ENCODE measurements around the gene PCCB. TPM values are rescaled to one million over a fixed set of nuclear protein-coding genes. Genes with fewer than 3 reads are reported as not detected.
A peak's percentile ranks its signal among the peaks of the same experiment; 100 is the strongest.
"Not testable (repeated sequence)": the region's sequence is repeated elsewhere in the genome, so short reads cannot be mapped to it uniquely, and the experiment has no call there.

The PCCB gene
- 41.4 and 41.7 TPM in 2 replicates for total RNA-seq

DNA sequence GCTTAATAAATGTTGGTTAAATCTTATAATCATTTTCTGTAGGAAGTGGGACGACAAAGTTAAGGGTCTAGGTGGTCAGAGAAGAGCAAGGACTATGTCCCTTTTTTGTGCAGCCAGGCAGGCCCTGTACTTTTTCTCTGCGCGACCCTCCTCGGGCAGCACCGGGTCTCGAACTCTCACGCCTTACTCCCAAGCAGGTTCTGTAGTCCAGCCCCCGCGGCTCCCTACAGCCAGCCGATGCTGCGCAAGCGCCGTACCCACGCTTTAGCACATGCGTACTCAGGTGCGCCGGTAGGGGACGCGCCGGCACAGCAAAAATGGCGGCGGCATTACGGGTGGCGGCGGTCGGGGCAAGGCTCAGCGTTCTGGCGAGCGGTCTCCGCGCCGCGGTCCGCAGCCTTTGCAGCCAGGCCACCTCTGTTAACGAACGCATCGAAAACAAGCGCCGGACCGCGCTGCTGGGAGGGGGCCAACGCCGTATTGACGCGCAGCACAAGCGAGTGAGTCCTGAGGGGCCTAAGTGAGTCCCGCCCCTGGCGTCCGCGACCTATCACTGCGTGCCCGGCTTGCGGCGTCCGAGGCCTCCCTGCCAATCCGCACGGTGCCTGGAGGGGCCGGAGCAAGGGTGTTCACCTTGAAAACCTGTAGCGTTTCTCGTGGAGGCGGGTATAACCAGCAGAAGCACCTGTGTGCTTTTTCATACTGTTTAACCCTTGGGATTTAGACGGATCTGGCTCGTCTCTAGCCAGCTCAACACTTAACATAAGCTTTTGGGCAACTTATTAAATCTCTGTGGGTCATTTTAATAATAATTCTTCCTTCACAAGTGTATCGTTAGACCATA lies at the start of gene PCCB:
Gene PCCB, plus strand, starts transcription at position 282 of the 844 bp plus-strand sequence. Its CDS starts 36 bp downstream, at position 318.
- H3K4me1 Mint-ChIP-seq (ENCODE audit: low read depth): peaks cover 21% of the 10 kb centered on the region
- intact Hi-C loops (cut with micrococcal nuclease): loop anchor here (1.0 to 5.0 kb wide), 8 partner anchors 54 to 1764 kb away; partner anchors contain the start of genes CEP63, MSL2, NCK1 and STAG1
- peak; percentile 88 for DNase-seq (ENCODE audit: low spot score)
- H3K36me3 Mint-ChIP-seq (ENCODE audit: low read depth): peaks cover 1% of the 10 kb centered on the region
- H3K4me3 Mint-ChIP-seq: peak within 1 kb of the TSS; percentile 89
- no peaks in the 10 kb centered on the region for H3K9me3 Mint-ChIP-seq
- no peaks in the 10 kb centered on the region for H3K27me3 Mint-ChIP-seq (ENCODE audit: insufficient read depth)
- H3K27ac Mint-ChIP-seq: peak within 1 kb of the TSS; percentile 91

GRCh38 chr3:136207489-136208115 lies 42.5 kb upstream of the PCCB start:
- Mint-ChIP-seq H3K27ac (no peak overlapping the region), H3K9me3 (no peaks in the 10 kb centered on the region), H3K4me1 (ENCODE audit: low read depth) (no peaks in the 10 kb centered on the region), H3K27me3 (ENCODE audit: insufficient read depth) (peaks cover 34% of the 10 kb centered on the region), H3K36me3 (ENCODE audit: low read depth) (peaks cover 2% of the 10 kb centered on the region), H3K4me3 (no peak overlapping the region)
- no peak for DNase-seq (ENCODE audit: low spot score)
- intact Hi-C loops (cut with micrococcal nuclease): no loop called here

DNA sequence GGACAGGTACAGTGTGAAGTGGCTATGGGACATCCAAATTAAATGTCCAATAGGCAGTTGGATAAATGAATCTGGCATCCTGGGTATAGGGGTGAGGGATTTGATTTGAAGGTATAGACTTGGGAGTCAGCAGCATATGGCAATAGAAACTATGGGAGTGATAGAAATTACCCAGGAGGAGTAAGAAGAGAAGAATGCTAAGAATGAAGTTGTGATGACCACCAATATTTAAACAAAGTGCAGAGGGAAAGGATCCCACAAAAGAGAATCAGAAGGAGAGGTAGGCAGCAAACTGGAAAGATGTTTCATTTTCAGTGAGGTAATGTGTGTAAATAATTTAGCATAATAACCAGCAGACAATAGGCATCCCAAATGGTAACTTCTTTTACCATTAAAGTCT lies 40.2 kb upstream of the PCCB start:
- no peak overlapping the region for H3K4me3 Mint-ChIP-seq
- no peak overlapping the region for H3K27ac Mint-ChIP-seq
- peaks cover 34% of the 10 kb centered on the region for H3K27me3 Mint-ChIP-seq (ENCODE audit: insufficient read depth)
- H3K4me1 Mint-ChIP-seq (ENCODE audit: low read depth): no peaks in the 10 kb centered on the region
- DNase-seq (ENCODE audit: low spot score): no peak
- intact Hi-C loops (cut with micrococcal nuclease): no loop called here
- H3K9me3 Mint-ChIP-seq: no peaks in the 10 kb centered on the region
- peaks cover 2% of the 10 kb centered on the region for H3K36me3 Mint-ChIP-seq (ENCODE audit: low read depth)

GRCh38 chr3:136211547-136211946 lies 38.6 kb upstream of the PCCB start:
- no peak overlapping the region for H3K4me3 Mint-ChIP-seq
- no peak for DNase-seq (ENCODE audit: low spot score)
- peaks cover 2% of the 10 kb centered on the region for H3K36me3 Mint-ChIP-seq (ENCODE audit: low read depth)
- no peaks in the 10 kb centered on the region for H3K4me1 Mint-ChIP-seq (ENCODE audit: low read depth)
- no peak overlapping the region for H3K27ac Mint-ChIP-seq
- intact Hi-C loops (cut with micrococcal nuclease): no loop called here
- H3K9me3 Mint-ChIP-seq: no peaks in the 10 kb centered on the region
- peaks cover 26% of the 10 kb centered on the region for H3K27me3 Mint-ChIP-seq (ENCODE audit: insufficient read depth)

DNA sequence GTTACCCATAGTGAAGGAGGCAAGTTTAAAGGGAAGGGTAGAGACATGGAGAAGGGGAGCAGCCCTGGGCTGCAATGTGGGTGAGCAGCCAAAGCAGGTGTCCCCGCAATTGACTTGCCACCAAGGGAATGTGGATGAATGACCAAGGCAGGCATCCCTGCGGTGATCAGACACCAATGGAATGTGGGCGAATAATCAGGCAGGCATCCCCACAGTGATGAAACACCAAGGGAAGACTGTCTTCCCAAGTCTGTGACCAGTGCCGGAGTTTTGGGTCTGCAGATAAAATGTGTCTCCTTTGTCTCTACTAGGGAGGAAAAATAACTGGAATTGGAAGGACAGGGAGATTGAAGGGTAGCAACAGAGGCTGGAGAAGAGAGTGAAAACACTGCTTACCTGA lies 27.4 kb upstream of the PCCB start:
- H3K27ac Mint-ChIP-seq; intact Hi-C loops (cut with micrococcal nuclease); H3K4me3 Mint-ChIP-seq; H3K4me1 Mint-ChIP-seq (ENCODE audit: low read depth); H3K9me3 Mint-ChIP-seq; H3K36me3 Mint-ChIP-seq (ENCODE audit: low read depth); H3K27me3 Mint-ChIP-seq (ENCODE audit: insufficient read depth); DNase-seq (ENCODE audit: low spot score): not testable (repeated sequence)

GRCh38 chr3:136232413-136232812 lies 17.7 kb upstream of the PCCB start:
- no peak for DNase-seq (ENCODE audit: low spot score)
- no peak overlapping the region for H3K4me3 Mint-ChIP-seq
- peaks cover 3% of the 10 kb centered on the region for H3K27me3 Mint-ChIP-seq (ENCODE audit: insufficient read depth)
- no peak overlapping the region for H3K27ac Mint-ChIP-seq
- H3K4me1 Mint-ChIP-seq (ENCODE audit: low read depth): no peaks in the 10 kb centered on the region
- no peaks in the 10 kb centered on the region for H3K36me3 Mint-ChIP-seq (ENCODE audit: low read depth)
- no peaks in the 10 kb centered on the region for H3K9me3 Mint-ChIP-seq
- intact Hi-C loops (cut with micrococcal nuclease): no loop called here

GRCh38 chr3:136235545-136235944 lies 14.6 kb upstream of the PCCB start:
- intact Hi-C loops (cut with micrococcal nuclease): no loop called here
- Mint-ChIP-seq H3K36me3 (ENCODE audit: low read depth) (no peaks in the 10 kb centered on the region), H3K27ac (no peak overlapping the region), H3K4me1 (ENCODE audit: low read depth) (no peaks in the 10 kb centered on the region), H3K4me3 (no peak overlapping the region), H3K9me3 (no peaks in the 10 kb centered on the region), H3K27me3 (ENCODE audit: insufficient read depth) (peaks cover 8% of the 10 kb centered on the region)
- DNase-seq (ENCODE audit: low spot score): no peak

DNA sequence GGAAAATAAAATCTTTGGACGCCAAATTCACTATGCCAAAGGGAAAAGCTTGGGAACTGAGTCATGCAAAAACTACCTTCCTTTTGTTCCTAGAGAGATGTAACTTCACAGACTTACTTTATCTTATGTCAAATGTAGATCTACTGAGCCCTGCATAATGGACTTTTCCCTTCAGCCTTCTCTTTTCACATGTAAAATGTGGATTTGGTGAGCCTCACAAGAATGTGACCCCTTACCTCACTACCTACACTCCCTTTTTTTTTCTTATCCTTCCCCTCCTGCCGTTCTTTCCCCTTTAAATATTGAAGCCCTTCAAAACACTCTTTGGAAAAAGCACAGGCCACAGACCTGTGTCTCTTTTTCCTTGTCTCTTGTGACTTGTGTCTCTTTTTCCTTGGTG lies 14.0 kb upstream of the PCCB start:
- DNase-seq (ENCODE audit: low spot score): no peak
- peaks cover 8% of the 10 kb centered on the region for H3K27me3 Mint-ChIP-seq (ENCODE audit: insufficient read depth)
- H3K4me3 Mint-ChIP-seq: no peak overlapping the region
- intact Hi-C loops (cut with micrococcal nuclease): no loop called here
- no peaks in the 10 kb centered on the region for H3K36me3 Mint-ChIP-seq (ENCODE audit: low read depth)
- H3K27ac Mint-ChIP-seq: no peak overlapping the region
- H3K4me1 Mint-ChIP-seq (ENCODE audit: low read depth): no peaks in the 10 kb centered on the region
- H3K9me3 Mint-ChIP-seq: no peaks in the 10 kb centered on the region

DNA sequence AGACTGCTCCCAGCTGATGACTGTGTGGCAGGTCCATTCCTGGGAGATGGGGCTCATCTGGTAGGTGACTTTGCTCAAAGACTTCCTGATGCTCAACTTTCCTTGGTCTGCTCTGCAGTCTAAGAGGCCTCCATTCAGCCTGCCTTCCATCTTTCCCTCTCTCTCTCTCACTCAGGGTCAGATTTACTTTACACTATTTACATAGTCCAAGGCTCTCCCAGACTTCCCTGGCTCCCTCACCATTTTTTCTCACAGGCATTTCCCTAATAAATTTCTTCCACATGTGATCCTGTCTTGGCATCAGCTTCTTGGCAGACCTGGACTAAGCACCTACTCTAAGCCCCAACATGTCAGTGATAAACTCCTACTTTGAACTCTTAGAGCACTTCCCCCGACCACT lies 13.0 kb upstream of the PCCB start:
- Mint-ChIP-seq H3K4me1 (ENCODE audit: low read depth) (no peaks in the 10 kb centered on the region), H3K9me3 (no peaks in the 10 kb centered on the region), H3K27ac (no peak overlapping the region), H3K27me3 (ENCODE audit: insufficient read depth) (peaks cover 8% of the 10 kb centered on the region), H3K36me3 (ENCODE audit: low read depth) (no peaks in the 10 kb centered on the region), H3K4me3 (no peak overlapping the region)
- intact Hi-C loops (cut with micrococcal nuclease): no loop called here
- DNase-seq (ENCODE audit: low spot score): no peak

- H3K36me3 Mint-ChIP-seq (ENCODE audit: low read depth): no peaks in the 10 kb centered on the region
- no peak overlapping the region for H3K27ac Mint-ChIP-seq
- no peaks in the 10 kb centered on the region for H3K4me1 Mint-ChIP-seq (ENCODE audit: low read depth)
- H3K27me3 Mint-ChIP-seq (ENCODE audit: insufficient read depth): peaks cover 8% of the 10 kb centered on the region
- no peak overlapping the region for H3K4me3 Mint-ChIP-seq
- no peaks in the 10 kb centered on the region for H3K9me3 Mint-ChIP-seq
- DNase-seq (ENCODE audit: low spot score): no peak
- intact Hi-C loops (cut with micrococcal nuclease): no loop called here
Measured at GRCh38 chr3:136237961-136238649, 12.0 kb upstream of the PCCB start.

DNA sequence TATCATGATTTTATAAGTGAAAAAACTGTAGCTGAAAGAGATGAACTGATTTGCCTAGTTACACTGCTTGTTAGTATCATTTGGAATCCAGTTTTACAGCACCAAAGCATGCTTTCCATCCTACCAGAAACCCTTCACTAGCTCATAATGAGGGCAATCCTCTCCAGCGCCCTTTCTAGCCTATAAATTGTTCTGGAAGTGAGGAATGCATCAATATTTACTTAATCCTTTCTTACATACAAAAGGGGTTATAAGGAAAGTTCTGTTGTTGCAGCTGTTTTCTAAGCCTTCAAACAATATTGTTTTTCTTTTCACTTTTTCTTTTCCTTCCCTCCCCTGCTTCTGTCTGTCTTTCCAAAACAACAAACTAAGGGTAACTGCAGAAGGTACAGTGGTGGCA lies 11.0 kb upstream of the PCCB start:
- DNase-seq (ENCODE audit: low spot score): no peak
- intact Hi-C loops (cut with micrococcal nuclease): no loop called here
- H3K9me3 Mint-ChIP-seq: no peaks in the 10 kb centered on the region
- H3K27me3 Mint-ChIP-seq (ENCODE audit: insufficient read depth): peaks cover 10% of the 10 kb centered on the region
- no peaks in the 10 kb centered on the region for H3K36me3 Mint-ChIP-seq (ENCODE audit: low read depth)
- no peak overlapping the region for H3K27ac Mint-ChIP-seq
- no peaks in the 10 kb centered on the region for H3K4me1 Mint-ChIP-seq (ENCODE audit: low read depth)
- no peak overlapping the region for H3K4me3 Mint-ChIP-seq

GRCh38 chr3:136245691-136246090 lies 4.4 kb upstream of the PCCB start:
- Mint-ChIP-seq H3K4me1 (ENCODE audit: low read depth) (peaks cover 9% of the 10 kb centered on the region), H3K27ac (no peak overlapping the region), H3K9me3 (no peaks in the 10 kb centered on the region), H3K27me3 (ENCODE audit: insufficient read depth) (peaks cover 1% of the 10 kb centered on the region), H3K4me3 (no peak overlapping the region), H3K36me3 (ENCODE audit: low read depth) (no peaks in the 10 kb centered on the region)
- DNase-seq (ENCODE audit: low spot score): no peak
- intact Hi-C loops (cut with micrococcal nuclease): no loop called here

GRCh38 chr3:136247436-136247835 lies 2.7 kb upstream of the PCCB start:
- intact Hi-C loops (cut with micrococcal nuclease): no loop called here
- H3K27me3 Mint-ChIP-seq (ENCODE audit: insufficient read depth): peaks cover 1% of the 10 kb centered on the region
- no peaks in the 10 kb centered on the region for H3K9me3 Mint-ChIP-seq
- no peak for DNase-seq (ENCODE audit: low spot score)
- H3K36me3 Mint-ChIP-seq (ENCODE audit: low read depth): no peaks in the 10 kb centered on the region
- H3K4me1 Mint-ChIP-seq (ENCODE audit: low read depth): peaks cover 21% of the 10 kb centered on the region
- no peak overlapping the region for H3K4me3 Mint-ChIP-seq
- no peak overlapping the region for H3K27ac Mint-ChIP-seq
